ENCODE results near the gene FAM204A. TPM values are rescaled to one million over a fixed set of nuclear protein-coding genes. Genes with fewer than 3 reads are reported as not detected.

Gene FAM204A
- total RNA-seq, 1 experiment from 2014 or later = 103 TPM

DNA sequence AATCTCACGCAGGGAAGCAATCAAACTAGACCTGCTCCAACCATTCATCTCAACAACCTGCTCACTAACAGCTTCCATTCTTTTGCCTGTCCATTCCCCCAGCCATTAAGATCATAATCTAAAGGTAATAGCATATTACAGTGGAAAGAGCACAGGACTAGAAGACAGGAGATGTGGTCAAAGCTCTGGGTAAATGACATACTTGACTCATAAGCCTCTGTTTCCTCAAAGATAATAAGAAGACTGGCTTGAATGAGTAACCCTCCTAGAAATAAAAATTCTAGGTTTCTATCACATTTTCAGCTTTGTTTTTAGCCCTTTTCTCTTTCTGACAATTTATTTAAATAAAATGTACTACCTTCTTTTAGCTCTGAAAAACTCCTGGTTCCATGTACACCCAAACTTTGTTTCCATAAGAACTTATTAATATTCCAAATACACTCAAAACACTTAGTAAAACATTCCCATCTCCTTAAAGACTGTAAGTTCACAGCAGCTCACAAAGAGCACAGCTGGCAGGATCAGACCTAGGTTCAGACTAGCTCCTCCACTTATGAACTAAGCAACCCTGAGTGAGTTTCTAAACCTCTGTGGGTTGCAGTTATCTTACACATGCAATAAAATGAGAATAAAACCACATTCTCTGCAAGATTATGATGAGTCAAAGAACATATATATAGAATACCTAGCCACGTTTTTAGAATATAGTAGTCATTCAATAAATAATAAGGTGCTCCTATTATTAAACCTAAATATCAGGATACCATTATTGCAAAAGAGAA, 11.6 kb downstream of the FAM204A start:
- intact Hi-C loops (cut with micrococcal nuclease; ENCODE audit: unreplicated experiment) = no loop called here
- no TSS peak for BruUV-seq (replicated peaks)
- TF ChIP-seq EZH2 (IDR thresholded peaks at IDR 0.05; ENCODE audit: borderline replicate concordance, low read depth, low read length, poor library complexity, severe bottlenecking) (no peak), CTCF (conservative IDR thresholded peaks at IDR 0.05; ENCODE audit: low read depth, low read length) (no peak)
- no peak for DNase-seq (ENCODE audit: low spot score)
- POLR2A ChIA-PET (ENCODE audit: low non-redundant PET) = no interaction called here
- Histone ChIP-seq H3K36me3 (ENCODE audit: insufficient read depth, low read length, poor library complexity, severe bottlenecking) (peaks cover 44% of the 10 kb centered on the region), H3K4me3 (ENCODE audit: low read depth, low read length, poor library complexity, severe bottlenecking) (no peak overlapping the region), H3K27me3 (replicated peaks; ENCODE audit: insufficient read depth, low read depth, low read length, poor library complexity) (no peaks in the 10 kb centered on the region), H3K4me1 (ENCODE audit: insufficient read depth, low read length, poor library complexity, severe bottlenecking) (peaks cover 2% of the 10 kb centered on the region), H3K27ac (ENCODE audit: low read depth, low read length, poor library complexity, severe bottlenecking) (no peak overlapping the region), H3K9me3 (ENCODE audit: low read depth, low read length, poor library complexity, severe bottlenecking) (no peaks in the 10 kb centered on the region)
- CTCF ChIA-PET = no interaction called here

GRCh38 chr10:118324140-118324539, 18.0 kb downstream of the FAM204A start:
- Histone ChIP-seq H3K27ac (ENCODE audit: low read depth, low read length, poor library complexity, severe bottlenecking) (no peak overlapping the region), H3K4me1 (ENCODE audit: insufficient read depth, low read length, poor library complexity, severe bottlenecking) (no peaks in the 10 kb centered on the region), H3K4me3 (ENCODE audit: low read depth, low read length, poor library complexity, severe bottlenecking) (no peak overlapping the region), H3K36me3 (ENCODE audit: insufficient read depth, low read length, poor library complexity, severe bottlenecking) (peaks cover 38% of the 10 kb centered on the region), H3K27me3 (replicated peaks; ENCODE audit: insufficient read depth, low read depth, low read length, poor library complexity) (no peaks in the 10 kb centered on the region), H3K9me3 (ENCODE audit: low read depth, low read length, poor library complexity, severe bottlenecking) (no peaks in the 10 kb centered on the region)
- no peak for DNase-seq (ENCODE audit: low spot score)
- intact Hi-C loops (cut with micrococcal nuclease; ENCODE audit: unreplicated experiment) = no loop called here
- ChIA-PET POLR2A (ENCODE audit: low non-redundant PET) (no interaction called here), CTCF (no interaction called here)
- BruUV-seq (replicated peaks) = no TSS peak
- TF ChIP-seq CTCF (conservative IDR thresholded peaks at IDR 0.05; ENCODE audit: low read depth, low read length) (no peak), EZH2 (IDR thresholded peaks at IDR 0.05; ENCODE audit: borderline replicate concordance, low read depth, low read length, poor library complexity, severe bottlenecking) (no peak)

- BruUV-seq (replicated peaks) = no TSS peak
- CTCF ChIA-PET = no interaction called here
- intact Hi-C loops (cut with micrococcal nuclease; ENCODE audit: unreplicated experiment) = no loop called here
- Histone ChIP-seq H3K27ac (ENCODE audit: low read depth, low read length, poor library complexity, severe bottlenecking) (no peak overlapping the region), H3K27me3 (replicated peaks; ENCODE audit: insufficient read depth, low read depth, low read length, poor library complexity) (no peaks in the 10 kb centered on the region), H3K36me3 (ENCODE audit: insufficient read depth, low read length, poor library complexity, severe bottlenecking) (peaks cover 31% of the 10 kb centered on the region), H3K4me3 (ENCODE audit: low read depth, low read length, poor library complexity, severe bottlenecking) (no peak overlapping the region), H3K9me3 (ENCODE audit: low read depth, low read length, poor library complexity, severe bottlenecking) (no peaks in the 10 kb centered on the region), H3K4me1 (ENCODE audit: insufficient read depth, low read length, poor library complexity, severe bottlenecking) (no peaks in the 10 kb centered on the region)
- POLR2A ChIA-PET (ENCODE audit: low non-redundant PET) = no interaction called here
- no peak for DNase-seq (ENCODE audit: low spot score)
- TF ChIP-seq EZH2 (IDR thresholded peaks at IDR 0.05; ENCODE audit: borderline replicate concordance, low read depth, low read length, poor library complexity, severe bottlenecking) (no peak), CTCF (conservative IDR thresholded peaks at IDR 0.05; ENCODE audit: low read depth, low read length) (no peak)
Observed at GRCh38 chr10:118321724-118322575, 20.2 kb downstream of the FAM204A start.
